ENCODE results near the gene FURIN. TPM values are rescaled to one million over a fixed set of nuclear protein-coding genes. Genes with fewer than 3 reads are reported as not detected.

The FURIN gene
- polyA plus RNA-seq, 3 donors, result 6.5 to 47.3 (median 14.3) TPM

DNA sequence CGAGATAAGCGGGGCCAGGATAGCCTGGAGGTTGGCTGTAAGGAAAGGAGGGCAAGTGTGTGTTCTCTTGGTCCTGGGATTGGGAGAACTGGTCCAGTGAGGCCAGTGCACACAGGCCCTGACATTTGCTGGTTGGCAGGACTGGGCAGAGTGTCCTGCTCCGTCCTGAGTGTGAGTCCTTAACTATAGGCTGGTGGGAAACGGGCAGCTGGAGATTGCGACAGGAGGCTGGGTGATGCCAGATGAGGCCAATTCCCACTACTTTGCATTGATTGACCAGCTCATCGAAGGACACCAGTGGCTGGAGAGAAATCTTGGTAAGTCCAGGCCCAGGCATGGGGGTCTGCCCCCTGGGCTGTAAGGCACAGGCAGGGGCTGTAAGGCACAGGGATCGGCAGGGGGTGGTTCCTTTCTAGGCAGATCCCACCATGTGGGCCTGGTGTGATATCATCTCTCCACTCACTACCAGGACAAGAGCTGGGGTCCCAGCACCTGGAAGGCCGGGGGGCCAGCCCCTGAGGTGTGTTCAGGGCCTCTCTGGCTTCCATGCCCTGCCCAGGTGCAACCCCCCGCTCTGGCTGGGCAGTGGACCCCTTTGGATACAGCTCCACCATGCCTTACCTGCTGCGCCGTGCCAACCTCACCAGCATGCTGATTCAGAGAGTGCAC, 37.9 kb downstream of the FURIN start:
- Histone ChIP-seq H3K4me1 (ENCODE audit: control insufficient read depth in 1 of 2, insufficient read depth in 2 of 2, low read length in 2 of 2) (peaks cover 16 to 23% of the 10 kb centered on the region in 2 donors), H3K27ac (ENCODE audit: low read depth in 1 of 2, low read length in 2 of 2) (no peak overlapping the region), H3K36me3 (replicated peaks in 1 of 2; ENCODE audit: control insufficient read depth in 1 of 2, insufficient read depth in 2 of 2, low read length in 2 of 2) (peaks cover 62 to 65% of the 10 kb centered on the region in 2 donors), H3K4me2 (replicated peaks; ENCODE audit: extremely low read depth, low read length, poor library complexity, severe bottlenecking) (no peak overlapping the region), H3K27me3 (ENCODE audit: control insufficient read depth in 2 of 2, insufficient read depth in 2 of 2, low read length in 2 of 2) (no peaks in the 10 kb centered on the region), H3K4me3 (replicated peaks in 1 of 3; ENCODE audit: low read depth in 2 of 3, low read length in 3 of 3) (no peak overlapping the region), H3K9me3 (replicated peaks in 1 of 2; ENCODE audit: control insufficient read depth in 1 of 2, insufficient read depth in 1 of 2, low read length in 2 of 2) (no peaks in the 10 kb centered on the region), H3K79me2 (ENCODE audit: insufficient read depth, low read length) (peaks cover 25% of the 10 kb centered on the region), H4K20me1 (ENCODE audit: insufficient read depth, low read length) (peaks cover 42% of the 10 kb centered on the region), H3K9ac (ENCODE audit: insufficient read depth, low read length, poor library complexity, severe bottlenecking) (no peak overlapping the region), H2AFZ (ENCODE audit: insufficient read depth, low read depth, low read length, poor library complexity, severe bottlenecking) (no peak overlapping the region)
- H3K36me3 Mint-ChIP-seq, result peaks cover 63 to 68% of the 10 kb centered on the region in 2 donors
- no peak for DNase-seq
- peaks cover 0 to 10% (median 7%) of the 10 kb centered on the region in 3 donors for H3K27me3 Mint-ChIP-seq (ENCODE audit: low read depth in 3 of 3)
- no peak overlapping the region for H3K4me3 Mint-ChIP-seq
- WGBS (ENCODE audit: insufficient coverage), result 98% methylated on average over 8 of the region's 11 CpGs
- H3K9me3 Mint-ChIP-seq, result no peaks in the 10 kb centered on the region
- TF ChIP-seq CTCF (IDR thresholded peaks at IDR 0.05), result no peak
- no peak overlapping the region for H3K27ac Mint-ChIP-seq
- intact Hi-C loops (cut with micrococcal nuclease), result no loop called here
- H3K4me1 Mint-ChIP-seq, result peaks cover 22% of the 10 kb centered on the region

- peaks cover 14% of the 10 kb centered on the region for H3K4me1 Mint-ChIP-seq
- Histone ChIP-seq H3K79me2 (ENCODE audit: insufficient read depth, low read length) (peaks cover 28% of the 10 kb centered on the region), H3K4me3 (replicated peaks in 1 of 3; ENCODE audit: low read depth in 2 of 3, low read length in 3 of 3) (no peak overlapping the region), H2AFZ (ENCODE audit: insufficient read depth, low read depth, low read length, poor library complexity, severe bottlenecking) (no peak overlapping the region), H3K9ac (ENCODE audit: insufficient read depth, low read length, poor library complexity, severe bottlenecking) (no peak overlapping the region), H3K4me2 (replicated peaks; ENCODE audit: extremely low read depth, low read length, poor library complexity, severe bottlenecking) (no peak overlapping the region), H3K4me1 (ENCODE audit: control insufficient read depth in 1 of 2, insufficient read depth in 2 of 2, low read length in 2 of 2) (peaks cover 9 to 17% of the 10 kb centered on the region in 2 donors), H3K36me3 (replicated peaks in 1 of 2; ENCODE audit: control insufficient read depth in 1 of 2, insufficient read depth in 2 of 2, low read length in 2 of 2) (peaks cover 70 to 74% of the 10 kb centered on the region in 2 donors), H3K27ac (ENCODE audit: low read depth in 1 of 2, low read length in 2 of 2) (no peak overlapping the region), H4K20me1 (ENCODE audit: insufficient read depth, low read length) (peaks cover 42% of the 10 kb centered on the region), H3K27me3 (ENCODE audit: control insufficient read depth in 2 of 2, insufficient read depth in 2 of 2, low read length in 2 of 2) (no peaks in the 10 kb centered on the region), H3K9me3 (replicated peaks in 1 of 2; ENCODE audit: control insufficient read depth in 1 of 2, insufficient read depth in 1 of 2, low read length in 2 of 2) (no peaks in the 10 kb centered on the region)
- WGBS (ENCODE audit: insufficient coverage), result 94% methylated on average over 10 of the region's 15 CpGs
- no peak for DNase-seq
- no peak for TF ChIP-seq CTCF (IDR thresholded peaks at IDR 0.05)
- peaks cover 71 to 76% of the 10 kb centered on the region in 2 donors for H3K36me3 Mint-ChIP-seq
- H3K9me3 Mint-ChIP-seq, result no peaks in the 10 kb centered on the region
- peaks cover 0 to 10% (median 4%) of the 10 kb centered on the region in 3 donors for H3K27me3 Mint-ChIP-seq (ENCODE audit: low read depth in 3 of 3)
- H3K4me3 Mint-ChIP-seq, result no peak overlapping the region
- peak overlapping the region in 1 of 7 donors; percentile 73 for H3K27ac Mint-ChIP-seq
- intact Hi-C loops (cut with micrococcal nuclease), result no loop called here
Measured at GRCh38 chr15:90907051-90907660, 38.8 kb downstream of the FURIN start.
